Thoracic aorta (tissue), 2 donors: ENCODE measurements around the gene BIRC7. TPM values are rescaled to one million over a fixed set of nuclear protein-coding genes. Genes with fewer than 3 reads are reported as not detected.
"Not testable (repeated sequence)": the region's sequence is repeated elsewhere in the genome, so short reads cannot be mapped to it uniquely, and the experiment has no call there.

Experiments used
- ATAC-seq: fragments of 150-250 bp; one replicate; pipeline ENCODE4 v1.8.0; 2017; ENCODE audit warnings: low read depth; ENCODE audit not compliant: insufficient number of reproducible peaks, low FRiP score
- DNase-seq: peaks from one replicate; pipeline ENCODE4 v3.0.0-alpha.2; 2020; ENCODE audit warnings: low spot score
- H3K27ac ChIP-seq, 2 donors: fragments of 200-600 bp; sonication (generic); 1 replicate in 1 of 2; 2 replicates in 1 of 2; pipeline ENCODE4 v1.5.1; 2016; ENCODE audit warnings: mild to moderate bottlenecking in 2 of 2, moderate library complexity in 2 of 2
- H3K27me3 ChIP-seq: fragments of 200-600 bp; sonication (generic); replicated peaks from 2 replicates; pipeline ENCODE4 v1.6.0; 2016; ENCODE audit warnings: mild to moderate bottlenecking; ENCODE audit not compliant: insufficient read depth
- H3K36me3 ChIP-seq: fragments of 200-600 bp; sonication (generic); one replicate; pipeline ENCODE4 v1.5.1; 2016
- H3K4me1 ChIP-seq, 2 donors: fragments of 200-600 bp; sonication (generic); 1 replicate in 1 of 2; 2 replicates in 1 of 2; pipeline versions ENCODE4 v1.5.1 to v1.6.0; 2016; ENCODE audit warnings: low read depth in 2 of 2, mild to moderate bottlenecking in 1 of 2; ENCODE audit not compliant: control insufficient read depth in 1 of 2
- H3K4me3 ChIP-seq: fragments of 200-600 bp; sonication (generic); 2 replicates; pipeline ENCODE4 v1.5.1; 2016; ENCODE audit warnings: mild to moderate bottlenecking
- H3K9me3 ChIP-seq: fragments of 200-600 bp; sonication (generic); 2 replicates; pipeline ENCODE4 v1.5.1; 2016
- CTCF ChIP-seq: fragments of 200-600 bp; sonication (generic); IDR thresholded peaks from one replicate; pipeline ENCODE4 v1.5.1; 2019; ENCODE audit warnings: antibody characterized with exemption
- total RNA-seq, 2 donors: library from RNA; depleted of rRNA; stranded (reverse); fragments of >200 nt; gene quantifications; one replicate each; pipeline versions ENCODE4 v1.1.0 to v1.2.3, GENCODE V29; 2016

The BIRC7 gene
- total RNA-seq, 2 donors from 2014 or later = not detected

- Histone ChIP-seq H3K4me3 (no peak overlapping the region), H3K4me1 (peaks cover 0 to 10% of the 10 kb centered on the region in 2 donors), H3K36me3 (no peaks in the 10 kb centered on the region), H3K27me3 (no peaks in the 10 kb centered on the region), H3K9me3 (no peaks in the 10 kb centered on the region), H3K27ac (no peak overlapping the region)
- ATAC-seq = no peak
- TF ChIP-seq CTCF = no peak
- DNase-seq = no peak
These were observed 14.2 kb downstream of the BIRC7 start for GRCh38 chr20:63249891-63250290.

- not testable (repeated sequence) for H3K27me3 ChIP-seq, H3K4me1 ChIP-seq, DNase-seq, H3K9me3 ChIP-seq, ATAC-seq, H3K4me3 ChIP-seq, H3K36me3 ChIP-seq, H3K27ac ChIP-seq
These were observed 15.6 kb downstream of the BIRC7 start for GRCh38 chr20:63251350-63251749.

DNA sequence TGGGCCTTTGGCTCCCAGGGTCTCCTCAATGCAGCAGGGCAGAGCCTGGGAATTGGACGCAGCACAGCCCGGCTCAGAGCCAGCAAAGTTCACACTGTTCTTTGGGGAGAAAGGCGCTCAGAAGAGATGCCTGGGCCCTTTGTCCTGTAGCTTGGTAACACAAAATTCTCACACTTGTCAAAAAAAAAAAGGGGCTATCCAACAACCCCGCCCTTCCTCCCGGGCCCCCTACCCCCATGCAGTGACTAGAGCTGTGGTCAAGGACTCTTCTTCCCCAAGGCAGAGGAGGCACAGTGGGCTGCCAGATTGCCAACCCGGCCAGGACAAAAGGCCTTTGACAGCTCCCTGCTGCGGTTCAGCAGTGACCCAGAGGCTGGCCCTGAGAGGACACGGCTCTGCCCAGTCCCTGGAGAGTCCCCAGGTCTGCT lies 16.6 kb downstream of the BIRC7 start:
- peaks cover 0 to 10% of the 10 kb centered on the region in 2 donors for H3K4me1 ChIP-seq
- H3K4me3 ChIP-seq = no peak overlapping the region
- no peak for TF ChIP-seq CTCF
- no peaks in the 10 kb centered on the region for H3K36me3 ChIP-seq
- no peak overlapping the region for H3K27ac ChIP-seq
- H3K9me3 ChIP-seq = no peaks in the 10 kb centered on the region
- no peak for ATAC-seq
- H3K27me3 ChIP-seq = no peaks in the 10 kb centered on the region
- DNase-seq = no peak

GRCh38 chr20:63253065-63253437 lies 17.3 kb downstream of the BIRC7 start:
- Histone ChIP-seq H3K27me3 (no peaks in the 10 kb centered on the region), H3K9me3 (no peaks in the 10 kb centered on the region), H3K27ac (no peak overlapping the region), H3K4me3 (peak overlapping the region; percentile 39), H3K36me3 (no peaks in the 10 kb centered on the region), H3K4me1 (peaks cover 0 to 10% of the 10 kb centered on the region in 2 donors)
- TF ChIP-seq CTCF = no peak
- ATAC-seq = no peak
- no peak for DNase-seq

- Histone ChIP-seq H3K9me3 (no peaks in the 10 kb centered on the region), H3K4me3 (peak overlapping the region; percentile 39), H3K27ac (no peak overlapping the region), H3K36me3 (no peaks in the 10 kb centered on the region), H3K27me3 (no peaks in the 10 kb centered on the region), H3K4me1 (peaks cover 0 to 10% of the 10 kb centered on the region in 2 donors)
- ATAC-seq (no peak), DNase-seq (no peak)
- no peak for TF ChIP-seq CTCF
These were observed 17.9 kb downstream of the BIRC7 start for GRCh38 chr20:63253438-63254231.

DNA sequence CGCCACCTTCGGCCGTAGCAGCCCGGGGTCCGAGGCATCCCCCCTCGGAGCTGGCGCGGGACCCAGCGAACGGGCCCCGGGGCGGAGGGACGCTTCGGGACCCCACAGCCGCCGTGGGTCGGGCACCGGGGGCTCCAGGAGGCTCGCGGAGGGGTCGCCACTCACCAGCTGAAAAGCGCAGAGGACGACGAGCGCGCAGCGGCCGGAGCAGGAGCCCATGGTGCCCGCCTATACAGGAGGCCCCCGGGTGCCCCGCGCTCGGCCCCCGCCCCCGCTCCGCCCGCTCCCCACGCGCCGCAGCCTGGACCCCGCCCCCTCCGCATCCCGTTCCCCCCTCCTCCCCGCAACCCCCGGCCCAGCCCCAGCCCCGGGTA lies 18.5 kb downstream of the BIRC7 start, which contains the start of gene NKAIN4:
Gene NKAIN4 (minus strand): TSS at position 232 of the 374 bp plus-strand sequence. CDS start 13 bp downstream, at position 219.
- no peaks in the 10 kb centered on the region for H3K9me3 ChIP-seq
- DNase-seq = no peak
- H3K4me1 ChIP-seq = peaks cover 0 to 10% of the 10 kb centered on the region in 2 donors
- H3K36me3 ChIP-seq = no peaks in the 10 kb centered on the region
- no peaks in the 10 kb centered on the region for H3K27me3 ChIP-seq
- ATAC-seq = no peak
- no peak for TF ChIP-seq CTCF
- H3K4me3 ChIP-seq = peak within 1 kb of the TSS; percentile 39
- H3K27ac ChIP-seq = no peak within 1 kb of the TSS
